ENCODE data around the gene LPIN1.
A peak's percentile ranks its signal among the peaks of the same experiment; 100 is the strongest.
"Not testable (repeated sequence)": the region's sequence is repeated elsewhere in the genome, so short reads cannot be mapped to it uniquely, and the experiment has no call there.

Gene LPIN1

DNA sequence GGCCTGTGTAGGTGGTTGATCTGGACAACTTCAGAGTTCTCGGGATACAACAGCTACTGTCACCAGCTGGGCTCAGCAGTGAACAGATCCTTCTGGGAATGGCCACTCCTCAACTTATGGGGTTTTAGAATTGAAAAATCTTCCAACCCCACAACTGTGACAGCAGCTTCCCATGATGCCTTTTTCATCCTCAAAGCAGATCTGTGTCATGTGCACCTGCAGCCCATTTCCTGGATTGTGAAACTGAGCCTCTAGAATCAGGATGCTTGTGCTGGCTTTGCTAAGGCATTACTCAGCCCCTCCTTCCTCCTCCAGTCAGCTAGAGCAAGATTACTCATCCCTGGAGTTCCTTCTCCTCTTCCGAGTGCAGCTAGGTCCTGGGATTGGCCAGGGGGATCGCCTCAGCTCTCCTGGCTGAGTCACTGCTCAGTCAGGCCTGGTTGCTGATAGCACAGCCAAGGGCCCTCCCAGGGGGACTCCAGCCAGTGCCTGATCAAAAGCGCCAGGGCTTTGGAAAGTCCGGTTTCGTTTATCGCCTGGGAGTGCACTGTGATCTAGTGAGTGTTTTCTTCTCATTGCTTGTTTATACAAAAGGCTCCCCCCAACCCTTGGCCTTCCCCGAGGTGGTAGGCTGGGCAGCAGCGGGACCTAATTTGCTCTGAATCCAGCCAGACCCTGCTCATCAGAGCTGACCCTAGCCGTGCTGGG is 2.4 kb upstream of the LPIN1 start:
- peak; percentile 99 for DNase-seq (ENCODE audit: low read depth)

DNA sequence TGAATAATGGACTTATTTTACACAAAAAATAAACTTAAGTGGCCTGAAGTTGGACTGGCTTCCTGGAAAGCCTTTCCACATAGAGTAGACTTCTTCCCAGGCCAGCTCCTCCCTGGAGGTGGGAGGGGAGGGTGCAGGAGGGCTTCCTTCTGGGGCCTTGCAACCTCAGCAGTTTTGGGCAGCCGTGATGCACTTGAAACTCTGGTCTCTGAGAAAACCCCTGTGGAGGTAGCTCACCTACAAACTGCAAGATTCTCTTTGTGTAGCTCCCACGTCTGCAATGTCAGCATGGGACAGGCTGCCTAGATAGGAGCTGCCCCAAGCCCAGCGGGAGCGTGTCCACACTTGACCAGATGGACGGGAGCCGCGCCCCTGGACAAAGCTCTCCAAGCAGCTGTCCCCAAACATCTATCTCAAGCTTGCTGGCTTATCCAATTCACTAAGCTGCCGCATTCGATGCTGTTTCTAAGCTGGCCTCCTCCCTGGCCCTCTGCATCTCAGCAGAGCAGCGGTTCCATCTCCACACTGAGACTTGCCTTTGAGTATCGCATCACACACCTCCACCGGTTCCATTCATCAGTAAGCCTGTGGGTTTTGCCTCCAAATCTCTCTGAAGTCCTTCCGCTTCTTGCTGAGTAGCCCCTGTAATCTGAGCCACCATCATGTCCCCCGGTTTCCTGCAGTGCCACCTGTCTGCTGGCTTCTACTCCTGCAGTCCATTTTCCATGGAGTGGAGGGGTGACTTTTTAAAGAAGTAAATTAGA is 1.6 kb upstream of the LPIN1 start:
- DNase-seq (ENCODE audit: low read depth): peak; percentile 54

GRCh38 chr2:11745613-11746375 is 638 bp upstream of the LPIN1 start:
- no peak for DNase-seq (ENCODE audit: low read depth)

- peak; percentile 40 for DNase-seq (ENCODE audit: low read depth)
These were observed 501 bp downstream of the LPIN1 start for GRCh38 chr2:11746807-11747459.

- DNase-seq (ENCODE audit: low read depth): no peak
These were observed 1.8 kb downstream of the LPIN1 start for GRCh38 chr2:11748018-11748860.

GRCh38 chr2:11748861-11749645 is 2.6 kb downstream of the LPIN1 start:
- DNase-seq (ENCODE audit: low read depth): no peak

DNA sequence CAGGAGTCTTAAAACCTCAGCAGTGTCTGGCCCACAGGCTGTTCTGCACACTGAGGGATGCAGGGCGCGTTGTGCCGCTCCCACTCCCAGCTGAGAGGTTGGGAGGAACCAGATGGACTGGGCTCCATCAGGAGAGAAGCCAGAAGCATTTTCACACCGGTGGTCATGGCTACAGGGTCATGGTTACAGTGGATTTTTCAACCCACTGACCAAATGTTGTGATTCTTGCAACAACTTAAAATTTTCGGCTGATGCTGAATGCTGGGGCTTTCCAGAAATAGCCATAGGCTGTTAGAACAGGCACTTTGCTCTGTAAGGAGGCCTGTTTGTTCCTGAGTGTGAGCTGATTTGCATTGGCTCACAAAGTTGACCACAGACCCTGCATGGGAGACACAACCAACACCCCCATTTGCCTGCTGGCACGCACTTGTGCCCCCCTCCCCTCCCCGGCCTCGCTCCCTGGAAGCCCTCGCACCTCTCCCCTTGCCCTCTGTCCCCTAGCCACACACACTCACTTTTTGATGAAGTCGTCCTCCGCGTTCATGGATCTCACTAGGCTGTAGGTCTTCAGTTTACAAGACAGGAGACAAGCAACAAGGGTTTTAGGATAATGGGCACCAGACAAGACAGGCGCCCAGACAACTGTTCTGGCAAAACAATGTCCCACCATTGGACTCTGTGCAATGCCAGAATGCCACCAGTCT is 3.4 kb downstream of the LPIN1 start:
- no peak for DNase-seq (ENCODE audit: low read depth)

- peak; percentile 31 for DNase-seq (ENCODE audit: low read depth)
These were observed 4.0 kb downstream of the LPIN1 start for GRCh38 chr2:11750422-11750821.

GRCh38 chr2:11750917-11751316 is 4.5 kb downstream of the LPIN1 start:
- DNase-seq (ENCODE audit: low read depth): no peak

GRCh38 chr2:11752906-11753305 is 6.5 kb downstream of the LPIN1 start:
- DNase-seq (ENCODE audit: low read depth): no peak

DNA sequence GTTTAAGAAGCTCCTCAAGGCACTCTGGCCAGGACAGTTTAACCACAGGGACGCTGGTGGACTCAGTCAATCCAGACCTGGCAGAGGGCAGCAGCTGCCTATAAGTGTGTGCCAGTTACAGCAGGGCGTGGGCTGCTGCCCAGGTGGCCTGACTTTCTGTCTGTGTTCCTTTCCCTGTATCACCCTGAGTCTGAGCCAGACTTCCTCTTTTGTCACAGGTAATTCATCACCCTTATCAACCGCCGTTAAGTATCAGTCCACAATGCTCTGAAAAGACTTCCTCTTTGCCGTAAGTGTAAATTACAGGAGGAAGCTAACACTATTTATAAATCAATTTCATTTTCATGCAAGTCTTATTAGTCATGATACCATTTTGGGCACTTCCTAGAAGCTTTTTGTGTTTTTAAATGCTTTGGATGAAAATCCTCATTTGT is 7.0 kb downstream of the LPIN1 start:
- DNase-seq (ENCODE audit: low read depth): no peak

DNA sequence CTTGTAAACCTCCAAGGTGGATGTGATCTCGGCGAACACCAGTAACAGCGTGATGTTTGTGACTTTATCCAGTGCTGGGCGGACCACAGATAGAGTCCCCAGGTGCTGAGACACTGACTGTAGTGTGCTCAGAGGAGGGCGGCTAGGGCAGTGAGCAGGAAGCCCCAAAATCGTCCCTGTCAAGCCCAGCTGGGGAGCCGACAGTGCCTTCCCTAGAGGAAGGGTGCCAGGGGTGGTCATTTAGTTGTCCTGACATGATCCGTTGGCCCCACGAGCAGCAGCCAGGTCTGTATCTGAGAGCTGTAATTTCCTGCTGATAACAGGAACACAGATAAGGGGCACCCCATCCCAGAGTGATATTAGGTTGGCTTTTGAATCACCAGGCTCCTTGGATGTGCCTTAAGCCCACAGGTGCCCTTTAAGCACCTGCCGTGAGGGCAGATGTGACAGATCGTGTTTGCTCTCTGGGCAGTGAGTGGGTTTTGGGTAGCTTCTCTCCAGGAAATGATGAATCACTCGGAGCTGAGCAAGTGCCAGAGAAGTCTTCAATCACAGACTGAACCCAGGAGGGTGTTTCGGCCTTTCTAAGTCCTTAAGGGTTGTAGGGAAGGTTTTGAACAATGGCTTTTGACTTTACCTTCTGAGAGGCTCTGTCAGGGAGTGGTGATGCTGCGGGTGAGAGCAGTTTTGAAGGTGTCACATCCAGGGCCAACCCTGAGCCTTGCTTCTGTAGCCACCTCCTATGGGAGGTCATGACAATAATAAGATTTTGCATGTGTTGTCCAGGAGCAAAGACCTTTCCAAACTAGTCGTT is 7.7 kb downstream of the LPIN1 start:
- DNase-seq (ENCODE audit: low read depth): peak; percentile 71

DNA sequence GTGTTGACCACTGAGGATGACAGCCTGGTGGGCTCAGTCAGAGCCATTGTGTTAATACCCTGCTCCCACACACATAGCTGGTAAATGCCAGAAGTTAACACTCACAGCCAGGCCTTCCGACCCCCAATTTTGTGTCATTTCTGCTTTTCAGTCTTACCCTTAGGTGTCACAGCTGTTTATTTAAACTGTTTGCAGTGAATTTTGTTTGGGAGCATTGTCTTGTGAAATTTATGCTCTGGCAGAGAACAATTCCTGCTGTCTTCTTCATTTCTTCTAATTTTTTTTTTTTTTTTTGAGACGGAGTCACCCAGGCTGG is 8.2 kb downstream of the LPIN1 start:
- no peak for DNase-seq (ENCODE audit: low read depth)

DNA sequence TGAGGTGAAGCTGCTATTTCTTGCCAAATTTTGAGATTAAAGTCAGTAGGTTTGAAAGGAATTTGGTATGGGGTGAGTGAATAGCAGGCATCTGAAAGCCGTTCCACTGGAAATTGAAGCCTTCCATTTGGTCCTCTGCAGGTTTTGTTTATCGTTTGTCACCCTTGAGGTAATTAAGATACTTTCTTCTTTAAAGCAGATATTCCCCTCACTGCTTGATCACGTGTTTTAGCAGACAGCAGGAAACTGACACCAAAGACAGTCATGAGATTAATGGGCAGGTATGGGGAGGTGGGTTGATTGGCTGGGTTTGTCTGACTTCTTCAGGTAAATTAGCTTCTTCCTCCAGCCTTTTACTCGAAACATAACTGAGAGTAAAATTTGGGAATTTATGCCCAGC is 10.7 kb downstream of the LPIN1 start:
- DNase-seq (ENCODE audit: low read depth): no peak

DNA sequence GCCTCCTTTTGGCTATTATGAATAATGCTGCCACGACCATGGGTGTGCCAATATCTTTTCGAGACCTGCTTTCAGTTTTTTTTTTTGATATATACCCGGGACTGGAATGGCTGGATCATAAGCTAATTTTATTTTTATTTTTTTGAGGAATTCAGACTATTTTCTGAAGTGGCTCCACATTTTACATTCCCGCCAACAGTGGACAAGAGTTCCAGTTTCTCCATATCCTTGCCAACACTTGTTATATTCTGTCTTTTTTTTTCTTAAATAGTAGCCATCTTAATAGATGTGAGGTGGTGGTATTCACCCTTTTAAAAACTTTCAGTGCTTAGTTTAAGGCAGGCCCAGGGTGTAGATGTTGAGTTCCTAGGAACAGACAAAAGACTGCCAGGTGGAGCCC is 11.8 kb downstream of the LPIN1 start:
- no peak for DNase-seq (ENCODE audit: low read depth)

GRCh38 chr2:11758647-11759046 is 12.2 kb downstream of the LPIN1 start:
- no peak for DNase-seq (ENCODE audit: low read depth)

GRCh38 chr2:11759182-11759975 is 12.9 kb downstream of the LPIN1 start:
- not testable (repeated sequence) for DNase-seq (ENCODE audit: low read depth)

GRCh38 chr2:11761259-11761658 is 14.8 kb downstream of the LPIN1 start:
- DNase-seq (ENCODE audit: low read depth): no peak

Data from ELR (cell line).